T47D (cell line): ENCODE measurements around the gene BRSK1.

Experiments used
- DNase-seq, 2 experiments: peaks; one replicate each; pipeline versions ENCODE4 v3.0.0 to v3.0.0-alpha.2; 2011 to 2012; ENCODE audit warnings: low read depth in 1 of 2, low spot score in 1 of 2
- JUND ChIP-seq: IDR thresholded peaks from 2 replicates; pipeline ENCODE4 v1.6.1; 2012; ENCODE audit warnings: low read depth
- in situ Hi-C: cut with HindIII; loops from 2 replicates; pipeline ENCODE4 v1.10.0; 2016; ENCODE audit warnings: low sequenced_read_pairs, low pct_unique_long_range_greater_than_20kb

Gene BRSK1

GRCh38 chr19:55340784-55341147 lies 57.0 kb downstream of the BRSK1 start:
- no peak for DNase-seq
- TF ChIP-seq JUND = no peak
- in situ Hi-C loops = no loop called here

GRCh38 chr19:55341171-55341588 lies 57.4 kb downstream of the BRSK1 start:
- in situ Hi-C loops = no loop called here
- peak; percentile 63 to 68 for DNase-seq
- TF ChIP-seq JUND = no peak

GRCh38 chr19:55341595-55342531 lies 58.1 kb downstream of the BRSK1 start:
- in situ Hi-C loops = no loop called here

GRCh38 chr19:55344444-55344843 lies 60.6 kb downstream of the BRSK1 start:
- TF ChIP-seq JUND = no peak
- DNase-seq = peak in 1 of 2 experiments; percentile 53
- in situ Hi-C loops = no loop called here

More at GRCh38 chr19:55341595-55342531, 58.1 kb downstream of the BRSK1 start:
- no peak for DNase-seq
- no peak for TF ChIP-seq JUND

- no peak for DNase-seq
- TF ChIP-seq JUND = no peak
- in situ Hi-C loops = no loop called here
Measured at GRCh38 chr19:55345101-55345817, 61.5 kb downstream of the BRSK1 start.

- TF ChIP-seq JUND = no peak
- in situ Hi-C loops = no loop called here
- DNase-seq = no peak
Measured at GRCh38 chr19:55345818-55346724, 62.3 kb downstream of the BRSK1 start.

- no peak for TF ChIP-seq JUND
- in situ Hi-C loops = no loop called here
- no peak for DNase-seq
Measured at GRCh38 chr19:55346725-55347441, 63.1 kb downstream of the BRSK1 start.

GRCh38 chr19:55347442-55348009 lies 63.7 kb downstream of the BRSK1 start:
- no peak for DNase-seq
- in situ Hi-C loops = no loop called here
- TF ChIP-seq JUND = no peak

- in situ Hi-C loops = no loop called here
- no peak for TF ChIP-seq JUND
- no peak for DNase-seq
Measured at GRCh38 chr19:55348317-55349034, 64.7 kb downstream of the BRSK1 start.

GRCh38 chr19:55350620-55351315 lies 67.0 kb downstream of the BRSK1 start:
- no peak for TF ChIP-seq JUND
- in situ Hi-C loops = no loop called here
- no peak for DNase-seq

- in situ Hi-C loops = no loop called here
- DNase-seq = no peak
- no peak for TF ChIP-seq JUND
Measured at GRCh38 chr19:55352040-55352439, 68.2 kb downstream of the BRSK1 start.
